ENCODE measurements around the gene OGFOD2.

DNA sequence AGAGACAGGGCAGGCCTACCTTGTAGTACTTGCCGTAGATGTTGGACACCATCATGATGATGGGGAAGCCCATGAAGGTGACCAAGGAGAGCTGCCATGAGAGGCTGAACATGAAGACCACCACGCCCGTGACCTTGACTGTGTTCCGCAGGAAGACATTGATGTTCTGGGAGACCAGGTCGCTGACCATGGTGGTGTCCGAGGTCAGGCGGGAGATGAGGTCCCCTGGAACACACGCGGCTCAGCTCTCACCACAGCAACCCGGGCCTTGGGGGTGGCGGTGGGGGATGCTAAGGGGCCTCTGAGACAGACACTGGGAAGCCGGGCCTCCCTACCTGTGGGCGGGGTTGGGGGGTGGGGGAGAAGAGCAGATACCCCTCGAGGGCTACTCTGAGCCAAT is 26.4 kb upstream of the OGFOD2 start:
- TF ChIP-seq, protein P1, sequence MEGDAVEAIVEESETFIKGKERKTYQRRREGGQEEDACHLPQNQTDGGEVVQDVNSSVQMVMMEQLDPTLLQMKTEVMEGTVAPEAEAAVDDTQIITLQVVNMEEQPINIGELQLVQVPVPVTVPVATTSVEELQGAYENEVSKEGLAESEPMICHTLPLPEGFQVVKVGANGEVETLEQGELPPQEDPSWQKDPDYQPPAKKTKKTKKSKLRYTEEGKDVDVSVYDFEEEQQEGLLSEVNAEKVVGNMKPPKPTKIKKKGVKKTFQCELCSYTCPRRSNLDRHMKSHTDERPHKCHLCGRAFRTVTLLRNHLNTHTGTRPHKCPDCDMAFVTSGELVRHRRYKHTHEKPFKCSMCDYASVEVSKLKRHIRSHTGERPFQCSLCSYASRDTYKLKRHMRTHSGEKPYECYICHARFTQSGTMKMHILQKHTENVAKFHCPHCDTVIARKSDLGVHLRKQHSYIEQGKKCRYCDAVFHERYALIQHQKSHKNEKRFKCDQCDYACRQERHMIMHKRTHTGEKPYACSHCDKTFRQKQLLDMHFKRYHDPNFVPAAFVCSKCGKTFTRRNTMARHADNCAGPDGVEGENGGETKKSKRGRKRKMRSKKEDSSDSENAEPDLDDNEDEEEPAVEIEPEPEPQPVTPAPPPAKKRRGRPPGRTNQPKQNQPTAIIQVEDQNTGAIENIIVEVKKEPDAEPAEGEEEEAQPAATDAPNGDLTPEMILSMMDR (IDR thresholded peaks at IDR 0.05) = no peak
- TF ChIP-seq POLR2A (IDR thresholded peaks at IDR 0.05) (no peak), EP300 (IDR thresholded peaks at IDR 0.05) (no peak)
